T-helper 2 cell treated with Interferon-gamma antibody and Interleukin-4, amounts not matched to agents 100 ng/mL and 5 ng/mL, for 36 hours (primary cell): Measurements from ENCODE around the gene DDR2. TPM values are rescaled to one million over a fixed set of nuclear protein-coding genes. Genes with fewer than 3 reads are reported as not detected.

ENCODE experiments used
- intact Hi-C: fragments of 100-400 bp; cut with micrococcal nuclease; formaldehyde crosslinking; loops from one replicate; pipeline ENCODE4 v1.15.1; 2023
- total RNA-seq: library from RNA; stranded (reverse); gene quantifications from 2 replicates; pipeline ENCODE4 v1.2.3, GENCODE V29; 2022

The DDR2 gene
- total RNA-seq, 1 donor from 2014 or later = 0.11 TPM

- intact Hi-C loops = no loop called here
Measured at GRCh38 chr1:162629077-162629627, 3.1 kb upstream of the DDR2 start.

- intact Hi-C loops = no loop called here
Measured at GRCh38 chr1:162629651-162630050, 2.6 kb upstream of the DDR2 start.

GRCh38 chr1:162631546-162632191 lies 595 bp upstream of the DDR2 start:
- intact Hi-C loops = no loop called here

- intact Hi-C loops = no loop called here
Measured at GRCh38 chr1:162632698-162633080, 425 bp downstream of the DDR2 start.

- intact Hi-C loops = no loop called here
Measured at GRCh38 chr1:162633081-162633762, 958 bp downstream of the DDR2 start.

- intact Hi-C loops = no loop called here
Measured at GRCh38 chr1:162635418-162635817, 3.2 kb downstream of the DDR2 start.

- intact Hi-C loops = no loop called here
Measured at GRCh38 chr1:162639718-162640117, 7.5 kb downstream of the DDR2 start.

GRCh38 chr1:162641114-162641513 lies 8.8 kb downstream of the DDR2 start:
- intact Hi-C loops = no loop called here

GRCh38 chr1:162644986-162645314 lies 12.7 kb downstream of the DDR2 start:
- intact Hi-C loops = no loop called here

- intact Hi-C loops = no loop called here
Measured at GRCh38 chr1:162645666-162646065, 13.4 kb downstream of the DDR2 start.

GRCh38 chr1:162649583-162649982 lies 17.3 kb downstream of the DDR2 start:
- intact Hi-C loops = no loop called here

- intact Hi-C loops = no loop called here
Measured at GRCh38 chr1:162654915-162655620, 22.8 kb downstream of the DDR2 start.

GRCh38 chr1:162656266-162656665 lies 24.0 kb downstream of the DDR2 start:
- intact Hi-C loops = no loop called here

GRCh38 chr1:162660574-162660973 lies 28.3 kb downstream of the DDR2 start:
- intact Hi-C loops = no loop called here

GRCh38 chr1:162661336-162661735 lies 29.1 kb downstream of the DDR2 start:
- intact Hi-C loops = no loop called here

GRCh38 chr1:162662013-162662412 lies 29.7 kb downstream of the DDR2 start:
- intact Hi-C loops = no loop called here

- intact Hi-C loops = no loop called here
Measured at GRCh38 chr1:162663086-162663485, 30.8 kb downstream of the DDR2 start.

- intact Hi-C loops = no loop called here
Measured at GRCh38 chr1:162663589-162664106, 31.4 kb downstream of the DDR2 start.

- intact Hi-C loops = no loop called here
Measured at GRCh38 chr1:162666006-162666645, 33.9 kb downstream of the DDR2 start.

GRCh38 chr1:162667381-162668080 lies 35.3 kb downstream of the DDR2 start:
- intact Hi-C loops = no loop called here
